Measurements from ENCODE around the gene KATNAL2.

Gene KATNAL2

DNA sequence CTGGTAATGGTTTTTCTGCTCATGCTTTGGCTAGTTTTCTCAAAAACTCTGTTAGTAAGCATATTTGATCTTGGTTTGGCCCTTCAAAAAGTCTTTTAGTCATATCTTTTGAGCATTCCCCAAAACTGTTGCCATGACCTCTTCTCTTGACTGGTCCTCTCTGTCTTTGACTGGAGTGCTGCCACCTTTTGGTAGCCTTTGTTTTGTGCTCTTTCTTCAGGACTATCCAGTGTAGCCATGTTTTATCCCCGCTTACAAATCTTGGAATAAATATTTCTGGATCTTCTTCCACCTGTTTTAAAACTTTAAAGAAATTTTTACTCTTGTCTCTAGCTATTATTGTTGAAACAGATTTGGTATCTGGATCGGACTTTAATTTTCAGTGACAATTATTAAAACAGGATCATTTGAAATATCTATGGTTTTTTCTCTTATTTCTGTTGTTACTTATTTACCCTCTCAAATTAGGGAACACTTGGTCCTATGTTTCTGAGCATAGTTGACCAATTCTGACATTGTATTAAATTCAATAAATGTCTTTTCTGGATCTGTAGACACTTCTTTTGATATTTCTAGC, 119.0 kb downstream of the KATNAL2 start:
- no peak for DNase-seq

DNA sequence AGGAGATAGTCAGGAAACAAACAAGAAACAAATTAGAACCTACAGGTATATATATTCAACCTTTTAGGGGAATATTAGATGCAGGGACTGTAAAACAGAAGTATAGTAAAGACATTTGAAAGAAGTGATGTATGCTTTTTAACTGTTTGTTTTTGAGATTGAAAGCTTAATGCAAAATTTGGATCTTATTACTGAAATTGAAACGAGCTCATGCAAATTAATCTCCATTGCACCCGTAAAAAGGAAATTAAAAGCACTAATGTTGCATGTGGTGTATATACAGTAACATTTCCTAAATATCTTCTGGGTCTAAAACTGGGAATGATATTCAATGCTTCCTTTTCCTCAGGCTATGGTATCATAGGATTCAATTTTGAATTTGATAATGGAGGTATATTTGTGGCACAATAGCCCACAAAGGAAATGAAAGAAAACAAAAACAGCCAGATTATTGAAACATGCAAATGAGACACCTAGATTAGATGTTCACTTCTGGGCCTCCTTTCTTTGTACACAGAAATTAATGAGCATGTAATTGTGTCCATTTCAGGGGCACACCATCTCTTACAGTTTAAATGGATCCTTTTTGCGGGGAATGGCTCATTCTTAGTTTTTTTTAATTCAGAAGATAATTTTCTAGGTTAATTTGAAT, 119.7 kb downstream of the KATNAL2 start:
- no peak for DNase-seq

DNA sequence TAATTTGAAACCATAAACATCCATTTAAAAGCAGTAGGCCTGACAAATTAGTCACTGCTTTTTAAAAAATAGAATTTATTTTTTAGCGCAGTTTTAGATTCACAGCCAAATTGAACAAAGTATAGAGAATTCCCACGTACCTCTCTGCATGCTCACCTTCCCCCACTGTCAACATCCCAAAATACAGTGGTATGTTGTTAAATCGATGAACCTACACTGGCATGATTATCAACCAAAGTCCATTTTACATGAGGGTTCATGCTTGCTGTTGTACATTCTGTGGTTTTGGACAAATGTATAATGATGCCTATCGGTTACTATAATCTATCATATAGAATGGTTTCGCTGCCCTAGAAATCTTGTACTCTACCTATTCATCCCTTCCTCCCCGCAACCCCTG, 123.6 kb downstream of the KATNAL2 start:
- no peak for DNase-seq

DNA sequence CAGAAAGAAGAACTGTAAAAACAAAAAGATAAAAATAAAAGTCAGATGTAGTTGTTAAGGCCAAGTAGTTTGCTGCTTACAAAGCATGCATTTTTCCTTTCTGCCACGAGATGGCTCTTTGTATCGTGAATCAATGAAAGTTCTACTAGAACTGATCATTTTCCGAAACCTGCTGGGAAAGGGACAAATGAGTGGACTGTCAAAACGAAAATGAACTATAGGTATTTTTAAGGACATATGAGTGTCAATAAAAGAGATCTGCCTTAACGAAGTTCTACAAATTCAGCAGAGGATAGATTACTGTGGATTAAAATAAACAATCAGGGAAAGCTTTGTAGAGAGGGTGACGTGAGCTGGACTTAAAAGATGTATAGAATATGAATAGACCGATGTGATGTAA, 133.1 kb downstream of the KATNAL2 start:
- peak in 1 of 2 donors; percentile 39 for DNase-seq

DNA sequence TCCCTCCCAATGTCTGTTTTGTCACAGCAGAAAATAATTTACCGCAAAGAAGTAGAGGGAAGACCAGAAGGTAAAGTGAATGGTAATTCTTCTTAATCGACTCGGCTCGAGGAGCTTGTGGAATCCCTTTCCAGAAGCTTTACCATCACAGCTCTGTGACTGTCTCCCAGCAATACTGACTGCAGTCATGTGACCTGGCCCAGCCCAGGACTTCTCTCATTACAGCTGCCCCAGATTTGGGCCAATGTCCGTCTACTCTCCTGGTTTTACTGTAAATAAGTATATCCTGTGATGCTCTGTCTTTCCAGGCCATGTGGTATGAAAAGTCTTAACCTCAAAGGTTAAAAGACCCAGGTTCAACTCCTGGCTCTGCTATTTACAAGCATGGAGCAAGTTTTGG, 137.0 kb downstream of the KATNAL2 start:
- DNase-seq, result no peak

DNA sequence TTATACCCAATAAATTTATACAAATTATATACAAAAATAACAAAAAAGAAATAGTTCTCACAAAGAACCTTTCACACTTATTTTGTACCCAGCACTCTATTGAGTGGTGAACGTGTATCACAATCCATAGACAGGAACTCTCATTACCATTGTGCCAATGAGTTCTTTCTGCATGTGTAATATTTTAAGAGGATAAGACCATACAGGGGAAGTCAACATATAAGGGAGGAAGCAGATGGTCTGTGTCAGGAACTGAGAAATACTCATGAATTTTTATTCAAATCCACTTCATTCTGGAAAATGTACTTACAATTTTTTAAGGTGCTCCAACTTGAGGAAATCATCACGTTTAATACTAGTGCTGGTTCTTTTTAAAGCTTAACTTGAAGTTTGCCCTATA, 145.1 kb downstream of the KATNAL2 start:
- DNase-seq, result no peak

DNA sequence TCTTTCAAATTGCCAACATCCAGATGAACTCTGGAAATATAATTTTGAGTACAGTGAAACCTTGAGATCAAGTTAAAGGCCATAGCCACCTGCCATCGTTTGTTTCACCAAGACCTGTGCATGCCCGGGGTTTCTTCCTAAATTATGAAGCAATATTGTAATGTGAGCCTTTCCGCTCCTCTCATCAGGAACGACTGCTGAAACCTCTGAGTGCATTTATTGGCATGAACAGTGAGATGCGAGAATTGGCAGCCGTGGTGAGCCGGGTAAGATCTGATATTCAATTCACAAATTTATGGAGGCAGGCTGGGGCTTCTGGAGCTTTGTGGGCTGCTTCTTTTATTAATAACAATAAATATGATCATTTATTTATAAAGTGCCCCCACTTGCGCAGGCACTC, 145.7 kb downstream of the KATNAL2 start:
- no peak for DNase-seq

DNA sequence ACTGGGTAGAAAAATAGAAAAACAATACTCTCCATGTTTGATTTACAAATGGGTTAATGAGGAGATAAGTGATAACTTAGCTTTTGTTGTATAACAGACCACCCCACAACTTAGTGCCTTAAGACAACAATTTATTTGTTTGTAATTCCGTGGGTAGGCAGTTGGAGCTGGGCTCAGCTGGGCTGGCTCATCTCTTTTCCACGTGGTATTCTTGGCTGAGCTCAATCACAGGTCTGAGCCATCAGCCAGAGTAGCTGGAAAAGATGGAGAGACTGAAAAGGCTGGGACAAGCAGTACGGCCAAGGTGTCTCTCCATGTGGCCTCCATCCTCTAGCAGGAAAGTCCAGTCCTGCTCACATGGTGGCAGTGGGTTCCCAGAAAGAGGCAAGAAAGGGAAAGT, 150.2 kb downstream of the KATNAL2 start:
- no peak for DNase-seq

DNA sequence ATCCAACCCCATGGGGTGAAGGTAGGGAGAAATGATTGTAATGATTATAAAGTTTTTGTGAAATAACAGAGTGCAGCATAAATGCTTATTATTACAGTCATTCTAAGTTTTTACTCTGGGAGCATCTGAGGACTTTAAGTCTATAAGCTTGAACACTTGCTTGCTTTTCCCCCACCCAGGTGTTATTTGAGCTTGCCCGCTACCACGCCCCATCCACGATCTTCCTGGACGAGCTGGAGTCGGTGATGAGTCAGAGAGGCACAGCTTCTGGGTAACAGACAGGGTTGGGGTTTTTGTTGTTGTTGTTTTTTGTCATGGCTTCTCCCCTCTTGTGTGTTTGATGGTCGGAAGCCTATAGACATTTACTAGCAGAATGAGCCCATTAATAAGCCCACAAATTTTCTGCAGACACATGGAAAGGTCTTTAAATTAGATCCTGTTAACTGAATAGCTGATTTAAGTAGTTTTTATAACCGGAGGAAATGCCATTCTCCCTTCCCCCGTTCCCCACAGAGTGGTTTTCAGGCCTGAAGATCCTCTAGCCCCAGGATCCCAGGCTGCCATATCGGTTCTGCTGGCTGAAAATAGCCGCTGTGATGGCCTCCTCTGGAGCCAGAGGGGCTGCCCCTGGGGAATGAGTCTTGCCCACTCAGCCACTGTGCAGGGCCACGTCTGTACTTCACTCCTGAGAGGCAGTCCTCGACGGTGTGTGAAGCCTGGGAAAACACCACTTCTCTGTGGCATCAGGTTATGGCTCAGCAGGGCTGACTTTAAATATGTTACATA, 157.9 kb downstream of the KATNAL2 start:
- DNase-seq, result no peak

DNA sequence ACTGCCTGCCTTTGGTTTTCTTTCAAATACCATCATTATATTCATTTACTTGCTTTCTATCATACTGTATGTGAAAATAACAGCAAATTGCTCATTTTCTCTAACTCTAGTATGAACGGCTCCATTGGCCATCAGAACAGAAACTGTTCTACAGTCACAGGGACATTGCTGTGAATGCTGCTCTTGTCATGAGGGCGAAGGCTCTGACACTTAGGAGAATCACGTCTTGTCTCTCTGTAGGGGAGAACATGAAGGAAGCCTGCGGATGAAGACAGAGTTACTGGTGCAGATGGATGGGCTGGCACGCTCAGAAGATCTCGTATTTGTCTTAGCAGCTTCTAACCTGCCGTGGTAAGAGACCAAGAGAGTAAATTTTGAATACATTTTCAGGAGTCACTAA, 159.7 kb downstream of the KATNAL2 start:
- DNase-seq, result no peak

DNA sequence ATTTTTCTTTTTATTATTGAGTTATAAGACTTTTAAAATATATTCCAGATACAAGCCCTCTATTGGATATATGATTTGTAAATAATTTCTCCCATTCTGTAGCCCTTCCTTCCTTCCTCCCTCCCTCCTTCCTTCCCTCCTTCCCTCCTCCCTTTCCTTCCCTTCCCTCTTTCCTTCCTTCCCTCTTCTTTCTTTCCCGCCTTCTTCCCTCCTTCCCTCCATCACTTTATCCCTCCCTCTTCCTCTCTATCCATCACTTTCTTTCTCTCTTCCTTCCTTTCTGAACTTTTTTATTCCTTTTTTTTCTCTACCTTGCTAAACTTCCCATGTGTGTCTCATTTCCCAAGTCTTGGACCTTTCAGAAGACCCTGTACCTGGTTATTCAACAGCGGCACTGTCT, 163.5 kb downstream of the KATNAL2 start:
- no peak for DNase-seq

DNA sequence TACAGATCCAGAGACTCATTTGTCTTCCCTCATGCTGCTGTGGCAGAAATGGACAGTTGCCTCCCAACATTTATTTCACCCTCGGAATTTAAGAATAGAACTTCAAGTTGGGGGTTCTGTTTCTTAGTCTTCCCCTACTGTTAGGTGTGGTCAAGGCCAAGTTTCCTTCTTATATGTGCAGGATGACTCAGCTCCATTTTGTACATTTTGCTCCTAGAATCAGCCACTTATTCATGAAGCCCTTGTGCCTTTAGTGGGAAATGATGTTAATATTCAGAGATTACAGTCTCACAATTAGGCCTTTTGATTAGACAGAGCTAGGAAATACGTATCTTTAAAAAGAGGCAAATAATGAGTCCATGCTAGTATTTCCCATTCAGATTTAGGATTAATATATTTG, 164.2 kb downstream of the KATNAL2 start:
- DNase-seq, result no peak

DNA sequence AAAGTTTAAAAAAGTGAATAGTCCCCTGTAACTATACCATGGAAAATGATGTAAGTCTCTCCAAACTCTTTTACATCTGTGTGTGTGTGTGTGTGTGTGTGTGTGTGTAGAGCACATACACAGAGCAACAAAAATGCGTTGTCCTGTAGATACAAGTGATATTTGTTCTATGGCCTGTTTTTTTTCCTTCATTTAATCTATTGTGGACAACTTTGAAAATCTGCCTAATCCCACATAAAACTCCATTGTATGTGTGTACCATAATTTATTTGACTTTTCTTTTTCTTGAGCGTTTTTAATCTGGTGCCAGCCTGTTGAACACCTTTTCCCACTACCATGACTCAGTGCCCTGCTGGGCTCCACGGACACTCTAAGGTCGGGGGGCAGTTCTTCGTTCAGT, 170.3 kb downstream of the KATNAL2 start:
- no peak for DNase-seq

DNA sequence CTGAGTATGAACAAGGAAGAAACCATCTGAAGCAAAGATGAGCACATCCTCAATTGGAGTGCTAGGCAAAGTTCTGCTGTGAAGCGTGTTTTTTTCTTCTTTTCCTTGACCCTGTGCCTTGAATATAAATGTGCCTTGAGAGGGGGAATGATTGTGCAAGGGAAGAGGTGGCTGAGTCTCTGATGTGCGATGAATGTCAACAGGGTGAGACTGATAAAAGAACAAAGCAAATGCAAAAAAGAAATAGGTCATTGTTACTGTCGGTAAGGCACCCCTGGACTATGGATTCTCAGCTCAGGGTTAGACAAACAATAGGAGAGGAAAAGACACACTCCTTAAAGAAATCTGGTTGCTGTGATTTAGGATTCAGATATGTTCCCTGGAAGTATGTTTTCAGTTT, 178.4 kb downstream of the KATNAL2 start:
- no peak for DNase-seq

DNA sequence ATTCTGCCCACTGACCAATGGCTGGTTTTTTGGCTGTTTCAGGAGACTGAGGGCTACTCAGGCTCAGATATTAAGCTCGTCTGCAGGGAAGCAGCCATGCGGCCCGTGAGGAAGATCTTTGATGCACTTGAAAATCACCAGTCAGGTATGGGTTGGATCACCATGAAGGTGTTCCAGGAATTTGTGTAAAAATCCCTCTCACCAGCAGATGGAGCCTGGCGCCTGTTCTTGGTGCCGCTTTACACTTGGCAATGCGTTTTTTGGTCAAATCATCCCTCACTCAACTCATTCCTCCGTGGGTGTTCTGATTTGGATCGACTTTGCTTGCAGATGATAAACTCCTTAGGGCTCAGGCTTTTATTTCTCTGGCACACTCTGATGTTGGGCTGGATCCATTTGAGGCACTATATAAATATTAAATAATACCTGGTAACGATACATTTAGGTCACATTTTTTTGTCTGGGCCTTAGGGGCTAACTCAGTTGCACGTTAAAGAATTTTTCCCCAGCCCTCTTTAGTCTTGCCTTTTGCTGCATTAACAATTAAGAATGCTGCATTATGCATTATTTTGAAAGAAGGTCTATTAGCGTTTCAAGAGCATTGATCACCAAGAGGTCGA, 182.9 kb downstream of the KATNAL2 start:
- DNase-seq, result peak; percentile 50 to 64

DNA sequence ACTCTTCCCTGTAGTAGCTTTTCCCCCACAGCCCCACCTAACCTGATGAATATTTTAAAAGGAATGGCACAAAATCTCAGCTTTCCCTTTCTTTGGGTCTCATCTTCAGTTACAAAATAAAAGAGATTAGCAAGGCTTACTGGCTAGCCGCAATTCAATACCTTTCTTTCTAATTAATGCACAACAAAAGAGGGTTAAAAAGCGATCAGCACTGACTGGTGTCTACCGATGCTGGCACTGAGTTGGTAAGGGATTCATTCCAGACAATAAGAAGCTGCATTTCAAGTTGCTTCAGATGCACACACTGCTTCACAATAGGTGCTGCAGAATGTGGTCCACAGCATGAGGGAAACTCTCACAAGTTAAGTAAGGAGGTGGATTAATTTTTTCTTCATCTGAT, 191.0 kb downstream of the KATNAL2 start:
- no peak for DNase-seq

DNA sequence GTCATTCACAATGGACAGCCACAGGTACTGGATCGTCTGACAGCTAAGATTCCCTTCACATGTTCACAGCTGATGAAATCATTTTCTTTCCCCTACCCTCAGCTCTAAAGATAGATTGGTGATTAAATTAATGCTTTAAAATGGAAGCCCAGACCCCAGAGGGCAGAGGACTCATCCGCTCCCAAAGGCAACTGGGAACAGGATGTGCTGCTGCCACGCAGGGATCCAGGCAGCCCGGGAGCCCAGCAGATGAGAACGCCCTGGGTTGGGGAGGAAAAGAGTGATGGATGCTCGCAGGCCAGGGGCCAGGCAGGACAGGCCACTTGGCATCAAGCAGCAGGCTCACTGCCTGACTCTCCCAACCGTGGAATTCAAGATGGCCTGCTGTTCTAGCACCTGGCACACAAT, 191.6 kb downstream of the KATNAL2 start:
- no peak for DNase-seq

DNA sequence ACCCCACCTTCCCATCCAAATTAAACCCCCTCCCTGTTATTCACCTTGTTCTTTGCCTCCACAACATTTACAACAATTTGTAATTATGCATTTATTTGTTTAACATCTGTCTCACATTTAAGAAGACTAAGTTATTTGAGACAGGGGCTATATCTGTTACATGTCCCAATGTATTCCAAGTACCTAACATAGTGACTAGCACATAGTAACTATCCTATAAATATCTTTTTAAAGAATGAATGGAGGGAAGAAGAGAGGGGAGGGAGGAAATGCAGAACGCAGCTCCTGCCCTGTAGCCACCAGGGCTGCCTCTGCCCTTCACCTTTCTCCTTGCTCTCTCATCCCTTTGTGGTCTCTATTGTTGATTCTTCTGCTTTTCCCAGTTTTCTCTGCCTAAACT, 192.3 kb downstream of the KATNAL2 start:
- DNase-seq, result no peak

DNA sequence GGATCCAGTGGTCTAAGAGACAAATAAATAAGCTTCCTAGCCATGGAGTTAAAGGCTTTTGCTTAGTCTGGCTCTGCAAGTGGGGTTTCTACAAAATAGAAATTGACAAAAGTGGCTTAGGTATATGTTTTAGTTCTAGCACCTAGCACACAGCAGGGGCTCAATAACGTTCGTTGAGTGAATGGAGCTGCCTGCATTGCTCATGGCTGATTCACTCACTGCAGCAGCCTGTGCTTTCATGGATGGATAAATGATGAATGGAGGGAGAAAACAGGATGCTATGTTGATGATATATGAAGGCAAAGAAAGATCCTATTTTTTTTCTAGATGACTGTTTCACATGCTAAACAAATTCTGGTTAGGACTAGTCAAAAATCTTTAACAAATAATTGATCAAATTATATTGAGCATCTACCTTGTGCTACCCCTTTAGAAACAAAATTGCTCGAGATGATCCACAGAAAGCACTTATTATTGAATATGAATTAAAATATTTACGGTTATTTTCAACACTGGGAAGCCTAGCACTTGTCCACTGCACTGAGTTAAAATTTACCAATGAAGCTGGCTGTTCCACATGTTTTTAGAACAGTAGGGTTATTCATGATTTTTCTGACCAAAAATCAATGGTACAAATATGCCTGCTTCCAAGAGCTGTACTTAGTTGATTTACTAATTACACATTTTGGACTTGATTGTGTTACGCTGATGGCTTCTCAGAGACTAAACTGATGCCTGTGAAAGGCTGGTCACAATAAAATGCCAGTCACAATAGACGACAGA, 193.3 kb downstream of the KATNAL2 start:
- DNase-seq, result no peak

DNA sequence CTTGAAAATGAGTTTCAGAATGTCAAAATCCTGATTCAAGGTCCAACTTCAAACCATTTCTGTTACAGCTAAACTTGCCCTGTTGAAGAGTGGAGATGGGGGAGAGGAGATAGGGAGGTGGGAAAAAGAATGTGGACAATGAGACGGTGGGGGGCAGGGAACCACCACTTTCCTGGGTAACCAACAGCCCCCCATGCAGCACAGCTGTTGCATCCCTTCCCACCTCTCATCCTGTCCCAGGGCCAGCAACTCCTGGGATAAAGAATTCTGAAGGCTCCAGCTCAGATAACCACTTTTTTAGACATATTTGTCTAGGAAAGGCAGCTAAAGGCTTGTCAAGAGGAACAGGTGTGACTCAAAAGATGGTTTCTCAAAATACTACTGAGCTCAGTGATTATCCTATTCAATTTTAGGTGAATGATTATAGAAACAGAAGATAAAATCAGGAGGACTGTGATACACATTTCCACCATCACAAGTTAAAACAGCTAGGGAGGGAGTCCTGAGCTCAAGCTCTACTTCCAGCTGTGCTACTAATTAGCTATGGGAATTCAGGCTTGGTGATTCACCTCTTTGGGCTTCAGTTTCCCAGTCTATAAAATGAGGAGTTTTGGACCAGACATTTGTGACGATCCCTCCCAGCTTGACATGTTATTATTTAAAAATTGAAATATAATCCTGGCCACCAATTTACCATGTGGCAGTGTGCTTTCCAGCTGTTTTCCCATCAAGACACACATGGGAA, 196.6 kb downstream of the KATNAL2 start:
- no peak for DNase-seq

DNA sequence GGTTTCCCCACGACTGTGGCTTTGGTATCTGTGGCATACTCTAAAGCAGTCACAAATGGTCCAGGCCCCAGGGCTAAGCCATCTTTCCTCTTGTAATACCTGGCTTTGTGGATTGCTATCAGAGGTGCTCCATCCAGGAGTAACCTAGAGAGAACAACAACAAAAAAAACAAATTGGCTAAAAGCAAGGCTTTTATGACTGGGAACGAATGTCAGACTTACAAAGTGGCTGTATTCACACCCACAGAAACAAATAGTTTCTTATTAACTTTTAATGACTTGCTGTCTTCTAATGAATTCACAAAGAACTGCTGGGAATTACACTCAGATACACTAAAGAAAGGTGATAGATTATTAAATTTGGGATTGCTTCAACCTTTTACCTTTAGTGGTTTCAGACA, 197.8 kb downstream of the KATNAL2 start:
- DNase-seq, result no peak

DNA sequence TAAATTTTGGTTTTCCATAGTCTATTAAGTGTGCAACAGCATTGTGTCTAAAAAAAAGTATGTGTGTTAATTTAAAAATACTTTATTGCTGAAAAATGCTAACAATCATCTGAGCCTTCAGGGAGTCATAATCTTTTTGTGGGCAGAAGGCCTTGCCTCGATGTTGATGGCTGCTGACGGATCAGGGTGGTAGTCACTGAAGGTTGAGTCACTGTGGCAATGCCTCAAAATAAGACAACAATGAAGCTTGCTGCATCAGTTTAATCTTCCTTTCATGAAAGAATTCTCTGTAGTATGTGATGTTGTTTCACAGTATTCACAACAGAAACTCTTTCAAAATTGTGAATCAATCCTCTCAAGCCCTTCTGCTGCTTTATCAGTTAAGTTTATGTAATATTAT, 201.6 kb downstream of the KATNAL2 start:
- DNase-seq, result no peak
